GM21367 (cell line): ENCODE data around the gene GM2A.
"Not testable (repeated sequence)": the region's sequence is repeated elsewhere in the genome, so short reads cannot be mapped to it uniquely, and the experiment has no call there.

Experiments
- ATAC-seq: cut with Tn5 transposase; IDR thresholded peaks from one replicate; pipeline ENCODE4 v1.9.1; 2021; ENCODE audit not compliant: unreplicated experiment

Gene GM2A

DNA sequence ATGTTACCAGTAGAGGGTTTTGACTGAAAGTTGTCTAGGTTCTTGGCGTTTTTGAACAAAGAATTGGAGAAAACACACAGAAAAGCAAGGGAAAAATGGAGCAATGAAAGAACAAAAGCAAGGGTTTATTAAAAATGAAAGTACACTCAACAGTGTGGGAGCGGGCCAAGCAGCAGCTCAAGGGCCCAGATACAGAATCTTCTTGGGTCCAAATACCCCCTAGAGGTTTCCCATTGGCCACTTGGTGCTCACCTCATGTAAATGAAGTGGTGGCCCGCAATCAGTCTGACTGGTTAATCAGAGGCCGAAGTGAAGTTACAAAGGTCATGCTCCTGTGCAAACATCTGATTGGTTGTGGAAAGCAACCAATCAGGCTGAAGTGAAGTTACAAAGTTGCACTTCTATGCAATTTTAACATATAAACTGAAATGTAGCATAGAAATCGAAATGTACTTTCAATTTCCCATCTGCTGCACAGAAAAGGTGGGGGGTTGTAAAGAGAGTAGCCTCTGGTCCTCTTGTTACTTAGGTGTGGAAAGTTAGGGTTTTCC, 1.9 kb upstream of the GM2A start:
- ATAC-seq: no peak

DNA sequence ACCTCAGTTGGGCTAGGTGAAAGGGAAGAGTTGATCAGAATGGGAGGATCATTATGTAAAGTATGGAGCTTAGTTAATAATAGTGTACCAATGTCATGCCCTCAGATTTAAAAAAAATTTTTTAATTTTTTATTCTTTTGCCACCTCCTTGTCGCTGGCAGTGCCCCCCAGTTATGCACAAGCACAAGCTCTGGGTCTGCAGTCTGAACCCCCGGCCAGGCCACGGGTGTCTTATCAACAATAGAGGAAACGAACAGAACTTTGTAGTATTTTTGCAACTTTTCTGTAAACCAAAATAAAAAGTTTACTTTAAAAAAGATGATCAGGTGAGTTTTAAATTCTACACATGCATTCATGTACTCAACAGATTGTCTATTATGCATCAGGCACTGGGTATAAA, 1.4 kb upstream of the GM2A start:
- no peak for ATAC-seq

GRCh38 chr5:151253605-151253950, 593 bp downstream of the GM2A start:
- no peak for ATAC-seq

DNA sequence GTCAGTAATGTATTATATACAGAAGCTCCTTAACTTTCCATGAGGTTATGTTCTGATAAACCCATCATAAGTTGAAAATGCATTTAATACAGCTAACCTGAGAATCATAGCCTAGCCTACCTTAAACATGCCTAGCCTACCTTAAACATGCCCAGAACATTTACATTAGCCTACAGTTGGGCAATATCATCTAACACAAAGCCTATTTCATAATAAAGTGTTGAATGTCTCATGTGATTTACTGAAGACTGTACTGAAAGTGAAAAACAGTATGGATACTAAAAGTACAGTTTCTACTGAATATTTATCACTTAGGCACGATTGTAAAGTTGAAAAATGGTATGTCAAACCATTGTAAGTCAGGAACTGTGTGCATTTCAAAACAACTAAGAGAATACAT, 1.6 kb downstream of the GM2A start:
- no peak for ATAC-seq

DNA sequence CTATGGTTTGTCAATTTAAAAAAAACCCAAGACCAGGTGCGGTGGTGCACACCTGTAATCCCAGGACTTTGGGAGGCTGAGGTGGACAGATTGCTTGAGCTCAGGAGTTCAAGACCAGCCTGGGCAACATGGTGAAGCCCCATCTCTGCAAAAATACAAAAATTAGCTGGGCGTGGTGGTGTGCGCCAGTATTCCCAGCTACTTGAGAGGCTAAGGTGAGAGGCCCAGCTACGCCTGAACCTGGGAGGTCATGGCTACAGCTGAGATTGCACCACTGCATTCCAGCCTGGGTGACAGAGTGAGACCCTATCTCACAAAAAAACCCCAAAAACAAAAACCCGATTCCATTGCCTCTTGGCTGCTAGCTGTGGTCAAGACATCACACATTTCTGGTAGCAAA, 2.0 kb downstream of the GM2A start:
- ATAC-seq: not testable (repeated sequence)

- peak; percentile 42 for ATAC-seq
Measured at GRCh38 chr5:151255621-151256286, 2.8 kb downstream of the GM2A start.

GRCh38 chr5:151257731-151258181, 4.8 kb downstream of the GM2A start:
- no peak for ATAC-seq

DNA sequence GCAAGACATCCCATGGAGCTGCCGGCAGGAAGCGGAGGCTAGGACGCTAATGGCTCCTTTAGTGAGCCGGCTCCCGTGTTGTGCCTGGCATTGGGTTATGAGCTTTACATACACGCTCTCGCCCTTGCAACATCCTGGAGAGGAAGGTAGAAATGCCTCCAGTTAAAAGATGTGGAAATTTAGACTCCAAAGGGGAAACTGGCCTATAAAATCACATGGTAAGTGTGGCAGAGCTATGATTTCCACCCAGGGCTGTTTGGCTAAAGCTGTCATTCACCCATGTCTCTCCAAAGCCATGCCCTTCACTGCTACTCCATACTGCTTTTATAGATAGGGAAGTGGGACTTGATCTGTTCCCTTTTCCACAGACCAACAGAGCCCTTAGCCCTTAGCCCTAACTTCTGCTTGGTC, 5.2 kb downstream of the GM2A start:
- ATAC-seq: no peak

- no peak for ATAC-seq
Measured at GRCh38 chr5:151258816-151259215, 5.8 kb downstream of the GM2A start.

DNA sequence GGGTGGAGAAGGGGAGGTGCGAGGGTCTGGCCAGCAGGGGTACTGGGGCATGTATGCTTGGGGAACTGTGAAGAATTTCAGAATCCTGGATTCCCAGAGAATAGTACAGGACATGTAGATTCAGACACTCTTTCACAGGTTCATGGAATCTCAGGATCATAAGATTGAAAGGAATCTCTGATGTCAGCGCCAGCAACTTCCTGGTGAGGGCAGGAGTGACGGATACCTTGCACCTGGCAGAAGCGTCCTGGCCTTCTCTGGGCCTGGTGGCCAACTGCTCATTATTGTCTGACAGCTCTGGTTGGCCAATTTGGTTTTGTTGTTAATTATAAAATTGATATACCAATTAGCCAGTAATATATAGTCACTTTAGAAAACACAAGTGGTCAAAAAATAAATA, 6.9 kb downstream of the GM2A start:
- no peak for ATAC-seq

DNA sequence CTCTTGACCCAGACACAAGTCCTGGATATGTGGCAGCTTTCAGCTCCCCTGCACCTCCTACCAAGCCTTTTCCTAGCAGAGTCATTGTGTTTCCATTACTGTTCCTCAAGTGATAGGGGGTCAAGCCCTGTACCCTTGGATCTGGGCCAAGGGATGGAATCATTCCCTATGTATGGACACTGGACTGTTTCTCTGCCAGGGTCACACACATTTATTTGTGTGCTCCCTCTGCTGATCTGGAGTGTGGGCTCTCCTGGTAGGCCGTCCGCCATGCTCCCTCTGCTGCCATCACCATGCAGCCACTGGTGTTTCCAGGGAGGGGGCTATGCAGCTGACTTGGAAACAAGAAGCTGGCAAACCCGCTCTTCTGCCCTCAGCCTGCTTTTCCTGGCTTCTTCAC, 9.5 kb downstream of the GM2A start:
- ATAC-seq: no peak

DNA sequence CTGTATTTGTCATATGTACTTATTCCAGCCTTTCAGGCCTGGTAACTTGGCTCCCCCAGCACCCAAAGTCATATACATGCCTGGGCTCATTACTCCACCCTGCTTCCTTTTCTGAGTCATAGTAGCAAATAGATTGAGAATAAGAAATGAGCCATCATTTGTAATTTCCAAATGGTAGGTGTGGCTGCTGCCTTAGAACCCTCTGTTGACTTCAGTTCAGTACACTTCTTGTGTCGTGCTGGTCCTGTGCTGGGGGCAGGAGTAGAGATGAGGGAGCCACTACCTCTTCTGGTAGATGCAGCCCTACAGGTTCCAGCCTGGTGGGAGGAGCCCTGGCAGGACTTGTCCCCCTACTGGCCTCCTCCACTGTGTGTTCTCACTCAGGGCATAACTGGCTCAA, 11.1 kb downstream of the GM2A start:
- peak; percentile 39 for ATAC-seq

DNA sequence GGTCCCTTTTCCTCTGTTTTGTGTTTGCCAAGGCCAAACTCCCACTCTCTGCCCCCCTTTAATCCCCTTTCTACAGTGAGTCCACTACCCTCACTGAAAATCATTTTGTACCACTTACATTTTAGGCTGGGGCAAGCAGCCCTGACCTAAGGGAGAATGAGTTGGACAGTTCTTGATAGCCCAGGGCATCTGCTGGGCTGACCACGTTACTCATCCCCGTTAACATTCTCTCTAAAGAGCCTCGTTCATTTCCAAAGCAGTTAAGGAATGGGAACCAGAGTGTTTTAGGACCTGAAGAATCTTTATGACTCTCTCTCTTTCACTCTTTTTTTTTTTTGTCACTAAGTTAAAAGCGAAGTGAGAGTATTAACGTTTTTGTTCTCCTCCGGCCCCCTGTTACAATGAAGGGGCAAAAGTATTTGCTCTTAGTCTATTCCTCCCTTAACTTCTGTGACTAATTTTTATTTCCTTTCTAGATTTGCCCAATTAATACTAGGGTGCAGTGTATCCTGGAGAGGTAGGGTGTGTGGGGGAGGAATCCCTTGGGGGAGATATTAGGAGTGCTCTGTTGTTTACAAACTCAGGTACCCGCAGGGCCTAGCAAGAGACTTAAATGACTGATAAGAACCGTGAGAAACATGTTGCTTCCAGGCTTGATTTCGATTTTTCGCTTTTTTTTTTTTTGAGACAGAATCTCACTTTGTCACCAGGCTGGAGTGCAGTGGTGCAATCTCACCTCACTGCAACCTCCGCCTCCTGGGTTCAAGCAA, 14.7 kb downstream of the GM2A start:
- no peak for ATAC-seq

- peak; percentile 87 for ATAC-seq
Measured at GRCh38 chr5:151270599-151270998, 17.6 kb downstream of the GM2A start.

DNA sequence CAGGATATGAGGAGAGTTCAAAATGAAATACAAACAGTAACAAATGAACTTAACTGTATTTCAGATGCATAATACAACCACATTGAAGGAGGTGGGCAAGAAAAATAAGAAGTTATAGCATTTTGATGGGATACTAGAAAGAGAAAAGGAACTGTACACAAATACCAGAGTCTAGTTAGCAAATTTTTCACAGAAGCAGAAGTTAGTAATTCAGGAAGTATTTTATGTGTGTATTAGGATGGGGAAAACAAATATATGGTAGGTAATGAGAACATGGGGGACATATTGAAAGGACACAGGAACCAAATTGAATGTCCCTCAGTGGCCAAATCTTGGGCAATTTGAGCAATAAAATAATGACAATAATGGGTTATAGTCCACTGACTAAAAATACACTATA, 18.4 kb downstream of the GM2A start:
- no peak for ATAC-seq

- ATAC-seq: no peak
Measured at GRCh38 chr5:151274666-151275065, 21.7 kb downstream of the GM2A start.

- ATAC-seq: no peak
Measured at GRCh38 chr5:151275803-151276202, 22.8 kb downstream of the GM2A start.

DNA sequence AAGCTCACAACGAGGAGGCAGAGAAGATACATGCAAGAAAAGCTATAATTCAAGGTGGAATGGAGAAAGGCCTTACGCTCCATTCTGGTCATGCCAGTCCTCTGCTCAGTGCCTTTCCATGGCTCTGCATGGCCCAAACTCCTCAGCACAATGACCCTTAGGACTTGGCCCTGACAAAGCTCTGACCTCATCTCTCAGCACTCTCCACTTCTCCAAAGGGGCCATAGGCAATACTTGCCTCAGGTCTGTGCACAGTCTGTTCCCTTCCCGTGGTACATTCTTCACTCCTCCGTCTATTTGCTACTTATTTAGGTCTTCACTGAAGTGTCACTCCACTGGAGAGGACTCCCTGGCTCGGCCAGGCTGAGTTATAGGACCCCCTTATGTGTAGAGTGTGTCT, 25.9 kb downstream of the GM2A start:
- ATAC-seq: no peak

- ATAC-seq: no peak
Measured at GRCh38 chr5:151280443-151280842, 27.5 kb downstream of the GM2A start.

GRCh38 chr5:151281001-151281639, 28.1 kb downstream of the GM2A start:
- no peak for ATAC-seq

GRCh38 chr5:151283120-151283825, 30.3 kb downstream of the GM2A start:
- ATAC-seq: no peak
